H1 (cell line): ENCODE results near the gene NXF2. TPM values are rescaled to one million over a fixed set of nuclear protein-coding genes. Genes with fewer than 3 reads are reported as not detected.

Experiments used
- CTCF ChIA-PET: fragments of 300-600 bp; sonication (Branson Sonifier 250); formaldehyde crosslinking; loops from one replicate; lab custom pipeline; 2021; ENCODE audit not compliant: partially characterized antibody; lab: Charles Lee
- POLR2A ChIA-PET: fragments of 300-600 bp; sonication (Branson Sonifier 250); formaldehyde crosslinking; loops from one replicate; lab custom pipeline; 2021; ENCODE audit warnings: inconsistent platforms; ENCODE audit not compliant: partially characterized antibody; lab: Charles Lee
- DNase-seq, 2 experiments: peaks; one replicate each; pipeline versions ENCODE4 v3.0.0 to v3.0.0-alpha.2; 2010 to 2022; ENCODE audit warnings: low spot score in 2 of 2, low read depth in 1 of 2, mixed read lengths in 1 of 2
- FAIRE-seq: peaks from 2 replicates; lab custom pipeline; 2011; peaks lifted over from hg19 to GRCh38; lab: Jason Lieb, UNC
- H2AFZ ChIP-seq: 2 replicates; pipeline ENCODE4 v1.8.1; 2012; ENCODE audit warnings: low read length, inconsistent platforms
- H2AK5ac ChIP-seq: 2 replicates; pipeline ENCODE4 v1.6.1; 2013; ENCODE audit warnings: low read depth, low read length
- H2BK120ac ChIP-seq: replicated peaks from 2 replicates; pipeline ENCODE3; 2013; ENCODE audit warnings: low read depth, low read length, inconsistent platforms
- H2BK12ac ChIP-seq: 2 replicates; pipeline ENCODE4 v1.6.1; 2013; ENCODE audit warnings: low read depth, low read length
- H2BK15ac ChIP-seq: 2 replicates; pipeline ENCODE4 v1.6.1; 2013; ENCODE audit warnings: low read length
- H2BK20ac ChIP-seq: 2 replicates; pipeline ENCODE4 v1.6.1; 2013; ENCODE audit warnings: low read length
- H2BK5ac ChIP-seq: 2 replicates; pipeline ENCODE4 v1.6.1; 2013; ENCODE audit warnings: low read depth, low read length
- H3K14ac ChIP-seq: 2 replicates; pipeline ENCODE4 v1.6.1; 2013; ENCODE audit warnings: inconsistent platforms; ENCODE audit not compliant: insufficient read length
- H3K18ac ChIP-seq: 2 replicates; pipeline ENCODE4 v1.6.1; 2013; ENCODE audit warnings: low read length; ENCODE audit errors: extremely low read depth
- H3K23ac ChIP-seq: 2 replicates; pipeline ENCODE4 v1.6.1; 2013; ENCODE audit warnings: inconsistent platforms; ENCODE audit not compliant: insufficient read length
- H3K23me2 ChIP-seq: 2 replicates; pipeline ENCODE4 v1.6.1; 2013; ENCODE audit warnings: low read depth, low read length
- H3K27ac ChIP-seq: 2 replicates; pipeline ENCODE4 v1.6.1; 2011; ENCODE audit warnings: low read depth, low read length, inconsistent platforms
- H3K27me3 ChIP-seq, 4 experiments: replicated peaks in 1 of 4; 1 replicate in 1 of 4; 2 replicates in 3 of 4; pipeline versions ENCODE4 v1.6.1 to v1.8.1; 2011 to 2013; ENCODE audit warnings: low read length in 3 of 4, mild to moderate bottlenecking in 3 of 4, inconsistent platforms in 2 of 4, mixed read lengths in 2 of 4, moderate library complexity in 1 of 4; ENCODE audit not compliant: control insufficient read depth in 3 of 4, insufficient read depth in 3 of 4; ENCODE audit errors: extremely low read depth in 1 of 4
- H3K36me3 ChIP-seq, 4 experiments: 2 replicates each; pipeline versions ENCODE4 v1.6.1 to v1.8.1; 2011 to 2013; ENCODE audit warnings: mild to moderate bottlenecking in 4 of 4, low read length in 3 of 4, moderate library complexity in 2 of 4, control low read depth in 1 of 4, inconsistent platforms in 1 of 4; ENCODE audit not compliant: insufficient read depth in 4 of 4, control insufficient read depth in 2 of 4
- H3K4ac ChIP-seq: replicated peaks from 2 replicates; pipeline ENCODE3; 2013; ENCODE audit warnings: low read length, low read depth, mixed read lengths, inconsistent platforms; ENCODE audit not compliant: insufficient read length
- H3K4me1 ChIP-seq, 4 experiments: replicated peaks in 1 of 4; 1 replicate in 1 of 4; 2 replicates in 3 of 4; pipeline versions ENCODE4 v1.6.1 to v1.8.1; 2011 to 2013; ENCODE audit warnings: low read length in 3 of 4, inconsistent platforms in 2 of 4, mixed read lengths in 1 of 4; ENCODE audit not compliant: insufficient read depth in 4 of 4, control insufficient read depth in 3 of 4
- H3K4me2 ChIP-seq, 2 experiments: 2 replicates each; pipeline versions ENCODE4 v1.6.1 to v1.8.1; 2011 to 2013; ENCODE audit warnings: low read depth in 2 of 2, low read length in 2 of 2, control low read depth in 1 of 2, inconsistent platforms in 1 of 2, mild to moderate bottlenecking in 1 of 2; ENCODE audit not compliant: insufficient read depth in 1 of 2
- H3K4me3 ChIP-seq, 4 experiments: fragments of 200-600, 300-600 bp in 1 of 4; sonication (generic), shearing (Covaris generic), sonication (Bioruptor Twin) in 1 of 4; 2 replicates each; pipeline versions ENCODE4 v1.5.1 to v1.8.1; 2011 to 2016; ENCODE audit warnings: low read length in 4 of 4, low read depth in 3 of 4, control low read depth in 2 of 4, inconsistent platforms in 2 of 4, mild to moderate bottlenecking in 2 of 4, mixed read lengths in 1 of 4, moderate library complexity in 1 of 4; ENCODE audit not compliant: insufficient read depth in 2 of 4; ENCODE audit errors: extremely low read depth in 1 of 4
- H3K56ac ChIP-seq: replicated peaks from 2 replicates; pipeline ENCODE3; 2013; ENCODE audit warnings: low read depth, mild to moderate bottlenecking, mixed read lengths, low read length, inconsistent platforms; ENCODE audit not compliant: insufficient read length
- H3K79me1 ChIP-seq: 2 replicates; pipeline ENCODE4 v1.6.1; 2013; ENCODE audit warnings: low read depth, low read length, control low read depth
- H3K79me2 ChIP-seq, 2 experiments: 2 replicates each; pipeline versions ENCODE4 v1.6.1 to v1.8.1; 2012 to 2013; ENCODE audit warnings: low read length in 2 of 2, mild to moderate bottlenecking in 2 of 2, inconsistent platforms in 1 of 2; ENCODE audit not compliant: insufficient read depth in 2 of 2, control insufficient read depth in 1 of 2
- H3K9ac ChIP-seq, 4 experiments: replicated peaks in 1 of 4; 1 replicate in 1 of 4; 2 replicates in 3 of 4; pipeline versions ENCODE4 v1.6.1 to v1.8.1; 2011 to 2013; ENCODE audit warnings: low read depth in 3 of 4, low read length in 3 of 4, control low read depth in 2 of 4, mild to moderate bottlenecking in 2 of 4, moderate library complexity in 2 of 4, inconsistent platforms in 1 of 4; ENCODE audit errors: extremely low read depth in 1 of 4
- H3K9me3 ChIP-seq, 2 experiments: 2 replicates each; pipeline versions ENCODE4 v1.6.1 to v1.8.1; 2012 to 2013; ENCODE audit warnings: mild to moderate bottlenecking in 2 of 2, moderate library complexity in 2 of 2, control low read depth in 1 of 2, inconsistent platforms in 1 of 2, low read depth in 1 of 2, low read length in 1 of 2, mixed read lengths in 1 of 2; ENCODE audit not compliant: insufficient read depth in 2 of 2
- H4K20me1 ChIP-seq, 2 experiments: replicated peaks in 1 of 2; 2 replicates each; pipeline versions ENCODE3 to v1.8.1; 2011 to 2013; ENCODE audit warnings: inconsistent platforms in 2 of 2, low read length in 2 of 2, mild to moderate bottlenecking in 1 of 2; ENCODE audit not compliant: insufficient read depth in 2 of 2, control insufficient read depth in 1 of 2
- H4K5ac ChIP-seq: 2 replicates; pipeline ENCODE4 v1.6.1; 2013; ENCODE audit warnings: low read length, low read depth, mixed read lengths, inconsistent platforms; ENCODE audit not compliant: insufficient read length
- H4K8ac ChIP-seq: 2 replicates; pipeline ENCODE4 v1.8.0; 2013; ENCODE audit warnings: mild to moderate bottlenecking, moderate library complexity, low read length, inconsistent platforms; ENCODE audit not compliant: insufficient read depth; ENCODE audit errors: extremely low read depth
- H4K91ac ChIP-seq: replicated peaks from 2 replicates; pipeline ENCODE3; 2013; ENCODE audit warnings: low read length, mixed read lengths, inconsistent platforms; ENCODE audit not compliant: insufficient read length
- CTCF ChIP-seq, 3 experiments: IDR thresholded peaks; 1 replicate in 2 of 3; 2 replicates in 1 of 3; pipeline versions ENCODE4 v1.5.1 to v1.6.1; 2011; ENCODE audit warnings: low read length in 3 of 3, mild to moderate bottlenecking in 3 of 3, inconsistent platforms in 2 of 3, low read depth in 1 of 3, moderate library complexity in 1 of 3; ENCODE audit not compliant: insufficient read depth in 1 of 3; ENCODE audit errors: control extremely low read depth in 1 of 3
- E2F6 ChIP-seq: IDR thresholded peaks from 2 replicates; pipeline ENCODE4 v1.6.1; 2012; ENCODE audit warnings: inconsistent platforms
- RAD21 ChIP-seq, 2 experiments: IDR thresholded peaks in 1 of 2; conservative IDR thresholded peaks in 1 of 2; 2 replicates each; pipeline ENCODE4 v1.6.1; 2011; ENCODE audit warnings: low read depth in 2 of 2, low read length in 2 of 2, improper control_type of control experiment in 1 of 2, inconsistent platforms in 1 of 2, mild to moderate bottlenecking in 1 of 2, moderate library complexity in 1 of 2
- WGBS, 2 experiments: shearing (Covaris generic) in 1 of 2; methylation state at CpG; one replicate each; pipeline versions ENCODE4 v1.1.6 to v1.1.7; 2013 to 2015; ENCODE audit warnings: low lambda C conversion rate in 2 of 2, mixed read lengths in 2 of 2, inconsistent platforms in 1 of 2, low coverage in 1 of 2, missing lambda C conversion rate in 1 of 2; ENCODE audit not compliant: insufficient replicate concordance in 2 of 2, insufficient coverage in 1 of 2, insufficient read length in 1 of 2; ENCODE audit errors: extremely low coverage in 1 of 2, missing lambda C conversion rate in 1 of 2; 5-methylcytosine and 5-hydroxymethylcytosine counted together
- polyA plus RNA-seq, 7 experiments: library from polyadenylated mRNA; depleted of rRNA in 3 of 7; stranded (reverse) in 5 of 7; unstranded in 2 of 7; fragments of >200 nt in 5 of 7; fragments of 200-250 nt in 2 of 7; gene quantifications; 1 replicate in 5 of 7; 2 replicates in 1 of 7; 4 replicates in 1 of 7; pipeline versions ENCODE4 v1.2.1 to v1.2.3, GENCODE V29; 2011 to 2013; ENCODE audit warnings: missing spikeins in 2 of 7, mixed read lengths in 2 of 7
- total RNA-seq: library from RNA; stranded (reverse); fragmentation: NEBNext Ultra II Directional; extraction: Animal tissue kit (Norgen Biotek cat#: 25700); gene quantifications from 2 replicates; pipeline ENCODE4 v1.2.1, GENCODE V29; 2021

Gene NXF2
- total and polyA plus RNA-seq, 2 of the 8 experiments (the other 6 are each of a cell fraction or from before 2014, with no cell fraction given), result not detected

- no peak overlapping the region for H2BK120ac ChIP-seq
- H2AFZ ChIP-seq, result no peak overlapping the region
- H3K14ac ChIP-seq, result no peak overlapping the region
- H3K79me1 ChIP-seq, result no peaks in the 10 kb centered on the region
- H3K23ac ChIP-seq, result no peak overlapping the region
- no peak overlapping the region for H3K4me3 ChIP-seq
- H3K4me1 ChIP-seq, result no peaks in the 10 kb centered on the region
- H3K79me2 ChIP-seq, result no peaks in the 10 kb centered on the region
- 36% methylated on average over 3 of the region's 3 CpGs; no CpG with 5 or more reads in 1 of the 2 experiments for WGBS, 2 experiments
- CTCF ChIA-PET, result no interaction called here
- no peak overlapping the region for H3K56ac ChIP-seq
- no peak overlapping the region for H3K27ac ChIP-seq
- no peaks in the 10 kb centered on the region for H3K23me2 ChIP-seq
- TF ChIP-seq CTCF (IDR thresholded peaks at IDR 0.05; ENCODE audit: control extremely low read depth in 1 of 3, insufficient read depth in 1 of 3, low read depth in 1 of 3, low read length in 3 of 3) (peak in 2 of 3 experiments; percentile 13 to 34; a peak in 2 of 4 replicates), E2F6 (no peak), RAD21 (IDR thresholded peaks at IDR 0.05 in 1 of 2, conservative IDR thresholded peaks at IDR 0.05 in 1 of 2; ENCODE audit: low read depth in 2 of 2, low read length in 2 of 2) (peak; percentile 28 to 40; a peak in 3 of 4 replicates)
- TF ChIP-seq, all 59 proteins: peak for 2
- Histone ChIP-seq H2BK5ac (no peak overlapping the region), H4K20me1 (no peaks in the 10 kb centered on the region), H2AK5ac (no peak overlapping the region), H4K5ac (no peak overlapping the region), H3K27me3 (no peaks in the 10 kb centered on the region), H3K4me2 (no peak overlapping the region), H2BK12ac (no peak overlapping the region), H4K91ac (no peak overlapping the region), H3K36me3 (no peaks in the 10 kb centered on the region), H3K9me3 (peaks cover 0 to 14% of the 10 kb centered on the region in 2 experiments; a peak in 1 of 4 replicates), H3K18ac (no peak overlapping the region), H4K8ac (no peak overlapping the region), H2BK20ac (no peak overlapping the region), H3K9ac (no peak overlapping the region), H3K4ac (no peak overlapping the region), H2BK15ac (no peak overlapping the region)
- FAIRE-seq (no peak), DNase-seq (peak in 1 of 2 experiments; percentile 67)
- POLR2A ChIA-PET, result no interaction called here
These were observed 98.9 kb downstream of the NXF2 start for GRCh38 chrX:102345916-102346315.
